Calu3 (cell line): ENCODE measurements around the gene ORMDL2. TPM values are rescaled to one million over a fixed set of nuclear protein-coding genes. Genes with fewer than 3 reads are reported as not detected.

Experiments used
- BruUV-seq: library from RNA; stranded (reverse); fragments of 400-500 nt; replicated peaks from 2 replicates; lab custom pipeline; 2021; lab: Mats Ljungman, UMichigan
- CTCF ChIA-PET: fragments of 300-600 bp; sonication (Branson Sonifier 250); formaldehyde crosslinking; loops from one replicate; lab custom pipeline; 2022; ENCODE audit warnings: antibody characterized with exemption; lab: Charles Lee
- DNase-seq: peaks from one replicate; pipeline ENCODE4 v3.0.0; 2022
- H3K27ac Mint-ChIP-seq: one replicate; pipeline ENCODE4 v1.8.0; 2022; ENCODE audit warnings: mixed read lengths; ENCODE audit not compliant: unreplicated experiment
- H3K27me3 Mint-ChIP-seq: one replicate; pipeline ENCODE4 v1.8.0; 2022; ENCODE audit warnings: mixed read lengths; ENCODE audit not compliant: unreplicated experiment
- H3K36me3 Mint-ChIP-seq: one replicate; pipeline ENCODE4 v1.8.0; 2022; ENCODE audit warnings: mild to moderate bottlenecking, moderate library complexity, mixed read lengths; ENCODE audit not compliant: insufficient read depth, unreplicated experiment
- H3K4me1 Mint-ChIP-seq: one replicate; pipeline ENCODE4 v1.8.0; 2022; ENCODE audit warnings: mild to moderate bottlenecking, low read depth, mixed read lengths; ENCODE audit not compliant: unreplicated experiment
- H3K4me3 Mint-ChIP-seq: one replicate; pipeline ENCODE4 v1.8.0; 2022; ENCODE audit warnings: mild to moderate bottlenecking, low read depth, moderate library complexity, mixed read lengths; ENCODE audit not compliant: unreplicated experiment
- H3K9me3 Mint-ChIP-seq: one replicate; pipeline ENCODE4 v1.8.0; 2022; ENCODE audit warnings: low read depth, mixed read lengths; ENCODE audit not compliant: unreplicated experiment
- CTCF ChIP-seq: fragments of 200-600 bp; IDR thresholded peaks from one replicate; pipeline ENCODE4 v1.8.0; 2022; ENCODE audit warnings: antibody characterized with exemption; ENCODE audit not compliant: unreplicated experiment
- intact Hi-C: fragments of 100-400 bp; cut with micrococcal nuclease; formaldehyde crosslinking; loops from one replicate; pipeline ENCODE4 v1.10.0; 2022; ENCODE audit not compliant: unreplicated experiment
- total RNA-seq: library from RNA; stranded (reverse); gene quantifications from 2 replicates; pipeline ENCODE4 v1.2.3, GENCODE V29; 2022

ORMDL2 gene
- total RNA-seq, 1 experiment from 2014 or later = 93.6 TPM

GRCh38 chr12:55843431-55843830 lies 25.6 kb downstream of the ORMDL2 start:
- DNase-seq = no peak
- intact Hi-C loops = no loop called here
- H3K27me3 Mint-ChIP-seq = peaks cover 31% of the 10 kb centered on the region
- no peaks in the 10 kb centered on the region for H3K36me3 Mint-ChIP-seq
- H3K27ac Mint-ChIP-seq = no peak overlapping the region
- CTCF ChIA-PET = interaction anchor here (1.0 kb wide), 1 partner anchor 12 kb away, joined by 3 read pairs; no protein-coding TSS in a partner anchor
- BruUV-seq = no TSS peak
- H3K9me3 Mint-ChIP-seq = no peaks in the 10 kb centered on the region
- H3K4me3 Mint-ChIP-seq = no peak overlapping the region
- TF ChIP-seq CTCF = no peak
- peaks cover 14% of the 10 kb centered on the region for H3K4me1 Mint-ChIP-seq

- TF ChIP-seq CTCF = no peak
- CTCF ChIA-PET = interaction anchor here (1.0 kb wide), 1 partner anchor 15 kb away, joined by 3 read pairs; the partner anchor contains the start of gene DNAJC14
- Mint-ChIP-seq H3K36me3 (no peaks in the 10 kb centered on the region), H3K27ac (no peak overlapping the region), H3K4me3 (no peak overlapping the region), H3K9me3 (no peaks in the 10 kb centered on the region), H3K27me3 (peaks cover 42% of the 10 kb centered on the region), H3K4me1 (peaks cover 14% of the 10 kb centered on the region)
- intact Hi-C loops = no loop called here
- no peak for DNase-seq
- no TSS peak for BruUV-seq
Measured at GRCh38 chr12:55844961-55845360, 27.1 kb downstream of the ORMDL2 start.

- H3K4me3 Mint-ChIP-seq = no peak overlapping the region
- DNase-seq = no peak
- no peaks in the 10 kb centered on the region for H3K9me3 Mint-ChIP-seq
- H3K36me3 Mint-ChIP-seq = no peaks in the 10 kb centered on the region
- H3K4me1 Mint-ChIP-seq = peaks cover 14% of the 10 kb centered on the region
- BruUV-seq = no TSS peak
- intact Hi-C loops = no loop called here
- H3K27me3 Mint-ChIP-seq = peaks cover 42% of the 10 kb centered on the region
- no peak overlapping the region for H3K27ac Mint-ChIP-seq
- CTCF ChIA-PET = no interaction called here
- no peak for TF ChIP-seq CTCF
Measured at GRCh38 chr12:55845361-55845760, 27.5 kb downstream of the ORMDL2 start.

- CTCF ChIA-PET = no interaction called here
Measured at GRCh38 chr12:55845785-55846496, 28.1 kb downstream of the ORMDL2 start.

More at GRCh38 chr12:55845785-55846496, 28.1 kb downstream of the ORMDL2 start:
- no peak for TF ChIP-seq CTCF
- intact Hi-C loops = no loop called here
- no peaks in the 10 kb centered on the region for H3K9me3 Mint-ChIP-seq
- H3K4me3 Mint-ChIP-seq = no peak overlapping the region
- no peaks in the 10 kb centered on the region for H3K36me3 Mint-ChIP-seq
- peaks cover 42% of the 10 kb centered on the region for H3K27me3 Mint-ChIP-seq
- peaks cover 14% of the 10 kb centered on the region for H3K4me1 Mint-ChIP-seq
- DNase-seq = no peak
- H3K27ac Mint-ChIP-seq = no peak overlapping the region
- no TSS peak for BruUV-seq
